ENCODE measurements around the gene PLLP.

Gene PLLP

GRCh38 chr16:57319646-57320045, 35.2 kb upstream of the PLLP start:
- TF ChIP-seq CTCF (IDR thresholded peaks at IDR 0.05; ENCODE audit: insufficient read depth, low read depth, low read length, missing control alignments): no peak
- H3K4me3 ChIP-seq (ENCODE audit: low read length): no peak overlapping the region
- no peak for DNase-seq (ENCODE audit: low read depth)

- H3K4me3 ChIP-seq (ENCODE audit: low read length): no peak overlapping the region
- no peak for TF ChIP-seq CTCF (IDR thresholded peaks at IDR 0.05; ENCODE audit: insufficient read depth, low read depth, low read length, missing control alignments)
- DNase-seq (ENCODE audit: low read depth): no peak
These were observed 33.9 kb upstream of the PLLP start for GRCh38 chr16:57318240-57318970.

- TF ChIP-seq CTCF (IDR thresholded peaks at IDR 0.05; ENCODE audit: insufficient read depth, low read depth, low read length, missing control alignments): no peak
- H3K4me3 ChIP-seq (ENCODE audit: low read length): no peak overlapping the region
- DNase-seq (ENCODE audit: low read depth): peak; percentile 65
These were observed 32.0 kb upstream of the PLLP start for GRCh38 chr16:57316390-57317017.

GRCh38 chr16:57315416-57315815, 30.9 kb upstream of the PLLP start:
- TF ChIP-seq CTCF (IDR thresholded peaks at IDR 0.05; ENCODE audit: insufficient read depth, low read depth, low read length, missing control alignments): no peak
- no peak for DNase-seq (ENCODE audit: low read depth)
- H3K4me3 ChIP-seq (ENCODE audit: low read length): no peak overlapping the region

- TF ChIP-seq CTCF (IDR thresholded peaks at IDR 0.05; ENCODE audit: insufficient read depth, low read depth, low read length, missing control alignments): no peak
- no peak overlapping the region for H3K4me3 ChIP-seq (ENCODE audit: low read length)
- DNase-seq (ENCODE audit: low read depth): peak; percentile 14
These were observed 29.8 kb upstream of the PLLP start for GRCh38 chr16:57314161-57314785.

- no peak overlapping the region for H3K4me3 ChIP-seq (ENCODE audit: low read length)
- DNase-seq (ENCODE audit: low read depth): no peak
- TF ChIP-seq CTCF (IDR thresholded peaks at IDR 0.05; ENCODE audit: insufficient read depth, low read depth, low read length, missing control alignments): no peak
These were observed 29.0 kb upstream of the PLLP start for GRCh38 chr16:57313509-57313908.
